ENCODE data around the gene EIF5AL1. TPM values are rescaled to one million over a fixed set of nuclear protein-coding genes. Genes with fewer than 3 reads are reported as not detected.

Gene EIF5AL1
- total and polyA plus RNA-seq, 10 donors: 0.10 to 0.80 (median 0.26) TPM; not detected in 1

DNA sequence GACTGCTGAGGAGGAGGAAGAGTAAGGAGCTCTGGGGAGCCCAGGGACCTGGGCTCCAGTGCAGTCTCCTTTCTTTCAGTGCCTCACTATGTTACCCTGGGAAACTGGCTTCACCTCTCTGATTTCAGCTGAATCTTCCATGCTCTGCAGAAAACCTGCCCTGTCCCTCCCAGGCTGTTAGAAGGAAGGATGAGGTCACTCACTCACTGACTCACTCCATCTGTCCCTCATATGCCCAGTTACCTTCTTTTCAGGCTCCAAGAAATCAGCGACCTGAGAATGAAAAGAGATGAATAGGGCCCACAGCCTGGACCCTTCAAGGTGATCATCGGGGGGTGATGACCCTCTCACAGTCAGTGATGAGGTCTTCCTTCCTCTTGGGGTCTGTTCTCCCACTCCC lies 47.4 kb downstream of the EIF5AL1 start:
- TF ChIP-seq, protein P1, sequence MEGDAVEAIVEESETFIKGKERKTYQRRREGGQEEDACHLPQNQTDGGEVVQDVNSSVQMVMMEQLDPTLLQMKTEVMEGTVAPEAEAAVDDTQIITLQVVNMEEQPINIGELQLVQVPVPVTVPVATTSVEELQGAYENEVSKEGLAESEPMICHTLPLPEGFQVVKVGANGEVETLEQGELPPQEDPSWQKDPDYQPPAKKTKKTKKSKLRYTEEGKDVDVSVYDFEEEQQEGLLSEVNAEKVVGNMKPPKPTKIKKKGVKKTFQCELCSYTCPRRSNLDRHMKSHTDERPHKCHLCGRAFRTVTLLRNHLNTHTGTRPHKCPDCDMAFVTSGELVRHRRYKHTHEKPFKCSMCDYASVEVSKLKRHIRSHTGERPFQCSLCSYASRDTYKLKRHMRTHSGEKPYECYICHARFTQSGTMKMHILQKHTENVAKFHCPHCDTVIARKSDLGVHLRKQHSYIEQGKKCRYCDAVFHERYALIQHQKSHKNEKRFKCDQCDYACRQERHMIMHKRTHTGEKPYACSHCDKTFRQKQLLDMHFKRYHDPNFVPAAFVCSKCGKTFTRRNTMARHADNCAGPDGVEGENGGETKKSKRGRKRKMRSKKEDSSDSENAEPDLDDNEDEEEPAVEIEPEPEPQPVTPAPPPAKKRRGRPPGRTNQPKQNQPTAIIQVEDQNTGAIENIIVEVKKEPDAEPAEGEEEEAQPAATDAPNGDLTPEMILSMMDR (IDR thresholded peaks at IDR 0.05 in 8 of 11, conservative IDR thresholded peaks at IDR 0.05 in 3 of 11): no peak
- no peak for TF ChIP-seq POLR2A (IDR thresholded peaks at IDR 0.05)
- TF ChIP-seq POLR2AphosphoS5 (IDR thresholded peaks at IDR 0.05): no peak
- intact Hi-C loops (cut with DNase I; ENCODE audit: low total_unique reads): loop anchor here (5.0 kb wide), 1 partner anchor 368 kb away; no protein-coding TSS in a partner anchor
- Histone ChIP-seq H3K4me3 (no peak overlapping the region), H3K4me1 (peaks cover 0 to 8% (median 1%) of the 10 kb centered on the region in 6 donors), H3K9me3 (no peaks in the 10 kb centered on the region), H3K27me3 (replicated peaks in 1 of 7) (peaks cover 0 to 13% (median 3%) of the 10 kb centered on the region in 7 donors), H3K27ac (no peak overlapping the region), H3K36me3 (no peaks in the 10 kb centered on the region)
- 68 to 90% (median 85%) methylated on average over 2 of the region's 2 CpGs for WGBS, 5 donors
- no peak for DNase-seq

DNA sequence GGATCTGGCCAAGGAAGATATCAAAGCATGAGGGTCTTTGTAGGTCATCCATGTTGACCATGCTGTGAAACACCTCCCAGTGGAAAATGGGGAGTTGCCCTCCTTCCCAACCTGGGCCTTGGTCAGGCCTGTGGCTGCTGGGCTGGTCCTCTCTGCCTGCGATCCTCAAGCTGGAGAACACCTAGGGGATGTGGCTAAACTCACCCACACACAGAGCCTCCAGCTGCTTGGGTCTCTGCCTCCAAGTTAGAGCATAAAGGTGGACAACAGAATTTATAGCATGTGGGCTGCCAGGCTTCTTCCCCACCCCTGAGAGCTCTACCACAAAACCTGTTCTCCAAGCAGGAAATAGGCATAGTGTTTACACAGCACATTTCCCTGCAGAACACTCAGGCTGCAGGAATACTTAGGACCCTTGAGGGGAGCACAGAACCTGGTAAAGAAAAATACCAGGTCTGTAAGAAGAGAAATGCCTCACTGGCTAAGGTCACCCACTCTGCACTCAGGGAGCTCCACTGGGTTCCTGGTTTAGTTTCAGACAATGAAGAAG lies 47.9 kb downstream of the EIF5AL1 start, which contains the start of gene SFTPA2:
TSS of gene SFTPA2 (minus strand) at position 248 of the 550 bp plus-strand sequence. CDS start 924 bp downstream, outside the sequence.
- H3K4me3 ChIP-seq: no peak within 1 kb of the TSS
- peaks cover 0 to 13% (median 3%) of the 10 kb centered on the region in 7 donors for H3K27me3 ChIP-seq (replicated peaks in 1 of 7)
- intact Hi-C loops (cut with DNase I; ENCODE audit: low total_unique reads): loop anchor here (5.0 kb wide), 1 partner anchor 367 kb away; no protein-coding TSS in a partner anchor
- WGBS, 5 donors: 67 to 88% (median 80%) methylated on average over 1 of the region's 1 CpG
- DNase-seq: no peak
- TF ChIP-seq, protein P1 (IDR thresholded peaks at IDR 0.05 in 8 of 11, conservative IDR thresholded peaks at IDR 0.05 in 3 of 11): no peak
- TF ChIP-seq POLR2AphosphoS5 (IDR thresholded peaks at IDR 0.05) (no peak), POLR2A (IDR thresholded peaks at IDR 0.05) (no peak)
- peaks cover 0 to 8% (median 1%) of the 10 kb centered on the region in 6 donors for H3K4me1 ChIP-seq
- H3K36me3 ChIP-seq: no peaks in the 10 kb centered on the region
- H3K9me3 ChIP-seq: no peaks in the 10 kb centered on the region
- no peak within 1 kb of the TSS for H3K27ac ChIP-seq

DNA sequence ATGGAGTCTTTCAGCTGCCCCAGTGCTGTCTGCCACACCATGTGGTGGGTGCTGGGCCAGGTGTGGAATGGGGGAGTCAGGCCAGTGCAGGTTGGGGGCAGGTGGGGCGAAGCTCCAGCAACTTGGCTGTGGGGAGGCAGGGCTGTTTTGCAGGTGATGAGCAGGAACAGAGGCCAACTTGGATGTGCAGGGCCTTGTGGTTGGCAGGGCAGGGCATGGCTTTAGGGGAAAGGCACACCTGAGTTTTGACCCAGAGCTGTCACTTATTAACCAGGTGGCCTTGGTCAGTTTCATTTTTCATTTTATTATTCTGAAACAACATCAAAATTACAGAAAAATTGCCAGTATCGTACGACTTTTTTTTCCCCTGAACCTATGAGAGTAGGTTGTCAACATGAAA lies 48.9 kb downstream of the EIF5AL1 start:
- 78 to 92% (median 86%) methylated on average over 3 of the region's 3 CpGs for WGBS, 5 donors
- Histone ChIP-seq H3K4me3 (no peak overlapping the region), H3K36me3 (no peaks in the 10 kb centered on the region), H3K27me3 (replicated peaks in 1 of 7) (peaks cover 0 to 13% (median 3%) of the 10 kb centered on the region in 7 donors), H3K4me1 (peaks cover 0 to 8% (median 1%) of the 10 kb centered on the region in 6 donors), H3K9me3 (no peaks in the 10 kb centered on the region), H3K27ac (no peak overlapping the region)
- DNase-seq: no peak
- TF ChIP-seq POLR2AphosphoS5 (IDR thresholded peaks at IDR 0.05) (no peak), POLR2A (IDR thresholded peaks at IDR 0.05) (no peak)
- TF ChIP-seq, protein P1 (IDR thresholded peaks at IDR 0.05 in 8 of 11, conservative IDR thresholded peaks at IDR 0.05 in 3 of 11): no peak
- intact Hi-C loops (cut with DNase I; ENCODE audit: low total_unique reads): loop anchor here (5.0 kb wide), 1 partner anchor 366 kb away; no protein-coding TSS in a partner anchor

DNA sequence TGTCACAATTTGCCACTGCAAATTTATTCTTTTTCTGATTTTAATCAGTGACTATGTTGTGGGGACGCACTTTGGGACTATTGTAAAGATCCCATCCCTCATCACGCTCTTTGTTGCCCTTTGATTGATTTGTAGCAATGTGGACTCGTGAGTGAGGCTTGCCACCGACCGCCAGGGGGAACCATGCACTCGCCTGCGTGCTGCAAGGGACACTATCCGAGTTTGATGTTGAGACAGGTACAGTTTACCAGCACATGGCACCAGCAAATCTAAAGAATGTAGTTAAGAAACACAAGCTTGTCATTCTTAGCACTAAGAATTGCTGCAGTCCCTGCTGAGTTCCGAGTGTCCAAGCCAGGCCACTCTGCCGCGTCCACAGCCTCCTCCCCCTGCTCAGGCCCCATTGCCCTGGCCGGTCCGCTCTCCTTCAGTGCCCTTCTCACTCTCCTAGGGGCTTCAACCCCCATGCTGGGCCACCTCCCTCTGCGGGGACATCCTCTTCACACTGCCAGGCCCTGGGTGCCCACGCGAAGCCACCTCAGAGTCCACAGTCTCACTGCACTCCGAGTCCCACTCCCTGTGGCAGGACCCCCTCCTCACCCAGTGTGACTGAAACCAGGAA lies 49.9 kb downstream of the EIF5AL1 start:
- Histone ChIP-seq H3K4me1 (peaks cover 0 to 8% (median 1%) of the 10 kb centered on the region in 6 donors), H3K36me3 (no peaks in the 10 kb centered on the region), H3K4me3 (no peak overlapping the region), H3K27me3 (replicated peaks in 1 of 7) (peaks cover 0 to 13% (median 3%) of the 10 kb centered on the region in 7 donors), H3K27ac (no peak overlapping the region), H3K9me3 (no peaks in the 10 kb centered on the region)
- TF ChIP-seq, protein P1 (IDR thresholded peaks at IDR 0.05 in 8 of 11, conservative IDR thresholded peaks at IDR 0.05 in 3 of 11): peak; percentile 11 to 78 (median 70)
- no peak for TF ChIP-seq POLR2A (IDR thresholded peaks at IDR 0.05)
- WGBS, 5 donors: 13 to 26% (median 20%) methylated on average over 15 to 17 of the region's 17 CpGs
- peak; percentile 89 for DNase-seq
- intact Hi-C loops (cut with DNase I; ENCODE audit: low total_unique reads): loop anchor here (5.0 kb wide), 1 partner anchor 365 kb away; no protein-coding TSS in a partner anchor
